GM15510 (cell line): ENCODE results near the gene SDC1.

Experiments used
- POLR2A ChIP-seq: IDR thresholded peaks from 3 replicates; pipeline ENCODE4 v1.6.1; 2011; ENCODE audit warnings: borderline replicate concordance; ENCODE audit not compliant: insufficient read length; ENCODE audit errors: extremely low read depth

The SDC1 gene

DNA sequence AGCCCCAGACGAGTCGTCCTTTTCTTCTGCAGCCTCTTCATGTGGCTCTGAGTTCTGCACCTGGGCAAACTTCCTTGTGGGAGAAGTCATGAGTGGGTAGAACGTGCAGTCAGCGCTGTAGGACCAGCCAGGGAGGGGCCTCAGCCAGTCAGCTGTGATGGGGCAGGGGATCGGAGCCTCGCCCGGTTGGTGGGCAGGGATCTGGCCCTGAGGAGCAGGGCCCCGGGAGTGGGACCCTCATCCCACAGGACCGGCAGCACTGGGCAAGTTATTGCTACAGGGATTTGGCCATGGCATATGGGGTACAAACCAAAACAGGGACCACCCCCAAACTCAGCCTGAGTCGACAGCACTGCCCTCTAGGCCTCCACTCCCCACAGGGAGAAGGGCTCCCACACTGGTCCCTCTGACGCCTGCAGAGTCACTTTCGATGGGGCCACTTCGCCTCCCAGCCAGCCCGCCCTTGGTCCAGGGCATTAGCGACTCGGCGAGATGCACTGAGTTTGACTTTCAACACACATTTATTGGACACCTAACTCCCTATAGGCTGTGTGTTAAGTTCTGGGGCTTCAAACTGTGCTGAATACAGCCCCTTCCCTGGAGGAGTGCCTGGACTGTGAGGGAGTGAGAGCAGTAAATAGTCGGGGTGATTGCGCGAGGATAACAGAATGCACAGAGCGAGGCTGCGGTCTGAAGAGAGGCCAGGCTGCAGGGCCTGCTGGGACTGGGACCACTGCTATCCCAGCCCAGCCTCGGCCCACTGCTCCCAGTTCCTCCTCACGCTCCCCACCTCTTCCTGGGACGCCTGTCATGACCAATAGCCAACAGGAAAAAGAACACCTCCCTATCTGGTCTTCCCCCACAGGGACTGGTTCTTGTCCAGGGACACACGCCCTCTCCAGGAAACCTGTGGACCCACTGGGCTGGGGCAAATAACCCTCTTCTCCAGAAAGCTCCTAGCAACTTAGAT is 55.9 kb downstream of the SDC1 start:
- no peak for TF ChIP-seq POLR2A

DNA sequence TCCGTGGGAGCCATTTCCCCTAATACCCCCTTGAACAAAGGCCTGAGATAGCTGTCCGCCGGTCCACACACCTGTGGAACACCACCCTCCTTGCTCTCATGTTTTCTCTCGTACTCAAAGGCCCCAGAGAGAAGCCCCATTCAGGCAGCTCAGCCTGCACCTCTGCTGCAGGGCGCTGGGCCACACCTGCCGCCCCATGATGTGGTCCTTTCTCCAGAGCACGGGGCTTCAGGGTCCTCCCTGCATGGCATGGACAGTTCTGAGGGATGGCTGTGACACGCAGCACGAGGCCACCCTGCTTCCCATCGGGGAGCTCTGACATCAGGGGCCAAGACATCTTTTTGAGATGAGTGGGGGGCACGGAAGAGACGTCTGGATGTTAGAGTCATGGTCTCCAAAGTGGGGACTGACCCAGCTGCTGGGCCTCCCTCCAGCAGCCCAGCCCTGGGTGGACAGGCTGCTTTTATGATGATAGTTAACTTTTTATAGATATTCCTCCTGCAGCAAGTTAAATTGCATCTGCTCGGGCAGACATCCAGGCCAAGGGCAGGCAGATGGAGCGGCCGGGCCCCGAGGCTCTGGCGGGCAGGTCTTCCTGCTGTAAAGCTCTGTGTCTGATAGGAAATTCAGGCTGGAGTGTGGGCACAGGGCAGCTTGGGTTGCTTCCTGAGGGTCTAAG is 56.7 kb downstream of the SDC1 start:
- no peak for TF ChIP-seq POLR2A

DNA sequence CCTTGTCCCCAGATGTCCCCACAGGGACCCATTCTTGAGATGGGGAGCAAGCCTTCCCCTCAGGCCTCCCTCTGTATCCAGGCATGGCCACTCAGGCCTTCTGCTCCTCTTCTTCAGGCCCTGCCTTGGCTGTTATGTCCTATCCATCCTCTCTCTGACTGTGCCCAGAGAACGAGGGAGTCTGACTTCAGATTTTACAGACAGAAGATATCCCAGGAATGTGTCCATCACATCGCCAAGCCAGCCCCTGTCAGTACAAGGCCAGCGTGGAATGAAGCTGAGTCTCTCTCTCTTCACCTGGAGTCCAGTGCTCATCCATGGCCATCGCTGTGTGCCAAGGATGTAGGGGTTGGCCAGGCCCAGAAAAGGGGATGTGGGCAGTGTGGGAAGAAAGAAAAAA is 57.6 kb downstream of the SDC1 start:
- no peak for TF ChIP-seq POLR2A

DNA sequence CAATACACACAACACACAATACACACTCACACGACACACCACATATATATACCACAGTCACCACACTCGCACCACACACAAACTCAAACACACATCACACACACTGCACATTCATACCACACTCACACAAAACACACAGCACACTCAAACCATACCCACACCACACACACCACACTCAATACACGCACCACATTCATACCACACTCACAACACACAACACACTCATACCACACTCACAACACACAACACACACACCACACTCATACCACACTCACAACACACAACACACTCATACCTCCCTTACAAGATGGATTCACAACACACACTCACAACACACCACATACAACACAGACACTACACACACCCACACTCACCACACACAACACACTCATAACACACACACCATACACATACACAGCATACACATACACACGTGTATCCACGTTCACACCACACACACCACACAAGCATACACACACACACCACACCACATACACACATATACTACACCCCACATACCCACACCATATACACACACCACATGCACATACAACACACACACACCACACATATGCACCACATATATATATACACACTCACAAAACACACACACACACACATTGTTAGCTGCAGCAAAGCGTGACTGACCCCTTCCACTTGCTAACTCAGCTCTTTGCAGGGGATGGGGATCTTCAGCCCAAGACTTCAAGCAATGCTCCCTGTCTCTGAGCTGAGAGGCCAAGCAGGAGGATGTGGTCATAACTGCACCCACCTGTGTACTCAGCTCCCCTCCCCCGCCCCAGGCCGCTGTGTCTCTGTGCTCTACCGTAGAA is 59.0 kb downstream of the SDC1 start:
- no peak for TF ChIP-seq POLR2A

DNA sequence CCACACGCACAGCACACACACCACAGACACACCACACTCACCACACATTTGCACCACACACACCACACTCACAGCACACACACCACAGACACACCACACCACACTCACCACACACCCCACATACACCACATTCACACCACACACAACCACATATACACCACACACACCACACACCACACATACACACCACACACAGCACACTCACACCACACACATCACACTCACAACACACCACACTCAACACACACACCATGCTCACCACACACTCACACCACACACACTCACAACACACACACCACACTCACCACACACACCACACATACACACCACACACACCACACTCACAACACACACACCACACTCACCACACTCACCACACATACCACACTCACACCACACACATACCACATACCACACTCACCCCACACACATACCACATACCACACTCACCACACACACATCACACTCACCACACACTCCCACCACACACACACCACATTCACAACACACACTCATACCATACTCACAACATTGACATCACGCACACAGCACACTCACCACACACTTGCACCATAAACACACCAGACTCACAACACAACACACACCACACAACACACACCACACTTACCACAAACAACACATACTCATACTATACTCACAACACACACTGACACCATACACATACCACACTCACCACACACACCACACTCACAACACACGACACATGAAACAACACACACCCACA is 60.0 kb downstream of the SDC1 start:
- TF ChIP-seq POLR2A: no peak

DNA sequence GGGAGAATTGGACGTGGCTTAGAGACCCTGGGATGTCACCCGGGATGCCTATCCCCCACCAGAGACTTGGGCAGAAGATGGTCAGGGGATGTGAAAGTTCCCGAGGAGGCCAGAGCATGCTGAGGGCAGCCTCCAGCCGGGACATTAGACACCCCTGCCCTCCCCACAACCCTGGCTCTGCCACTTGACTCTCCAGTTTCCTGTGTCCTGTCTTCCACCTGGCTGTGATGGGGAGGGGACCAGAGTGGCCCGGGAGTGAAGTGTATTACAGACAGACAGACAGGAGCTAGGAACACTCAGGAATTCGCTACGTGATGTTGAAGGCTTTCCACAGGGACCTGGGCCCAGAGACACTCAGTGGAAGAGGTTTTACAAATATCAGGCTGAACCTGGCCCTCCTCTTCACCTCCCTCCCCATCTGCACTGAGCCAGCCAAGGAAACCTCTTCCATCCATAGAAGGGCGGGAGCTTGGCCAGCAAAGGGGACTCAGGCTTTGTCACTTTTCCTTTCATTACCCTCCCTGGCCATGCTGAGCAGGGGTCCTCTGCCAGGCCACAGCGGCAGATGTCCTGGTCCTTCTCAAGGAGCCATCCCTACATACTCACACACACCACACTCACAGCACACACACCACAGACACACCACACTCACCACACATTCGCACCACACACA is 60.7 kb downstream of the SDC1 start:
- TF ChIP-seq POLR2A: no peak

DNA sequence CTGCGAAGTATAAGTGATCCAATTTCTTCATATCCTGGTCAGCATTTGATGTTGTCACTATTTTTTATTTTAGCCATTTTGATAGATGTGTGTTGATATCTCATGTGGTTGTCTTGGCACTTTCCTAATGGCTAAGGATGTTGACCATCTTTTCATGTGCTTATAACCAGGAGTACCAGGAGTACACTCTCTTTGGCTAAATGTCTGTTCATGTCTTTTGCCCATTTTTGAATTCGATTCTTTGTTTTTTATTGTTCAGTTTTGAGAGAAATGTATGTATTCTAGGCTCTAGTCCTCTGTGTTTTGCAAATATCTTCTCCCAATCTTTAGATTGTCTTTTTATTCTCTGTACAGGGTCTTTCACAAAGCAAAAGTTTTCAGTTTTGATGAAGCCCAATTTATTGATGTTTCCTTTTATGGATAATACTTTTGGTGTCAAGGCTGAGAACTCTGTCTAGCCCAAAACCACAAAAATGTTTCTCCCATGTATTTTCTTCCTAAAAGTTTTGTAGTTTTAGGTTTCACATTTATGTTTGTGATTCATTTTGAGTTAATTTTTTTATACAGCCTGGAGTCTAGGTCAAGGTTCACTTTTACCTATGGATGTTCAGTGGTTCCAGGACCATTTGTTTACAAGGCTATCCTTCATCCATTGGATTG is 65.4 kb downstream of the SDC1 start:
- TF ChIP-seq POLR2A: no peak

DNA sequence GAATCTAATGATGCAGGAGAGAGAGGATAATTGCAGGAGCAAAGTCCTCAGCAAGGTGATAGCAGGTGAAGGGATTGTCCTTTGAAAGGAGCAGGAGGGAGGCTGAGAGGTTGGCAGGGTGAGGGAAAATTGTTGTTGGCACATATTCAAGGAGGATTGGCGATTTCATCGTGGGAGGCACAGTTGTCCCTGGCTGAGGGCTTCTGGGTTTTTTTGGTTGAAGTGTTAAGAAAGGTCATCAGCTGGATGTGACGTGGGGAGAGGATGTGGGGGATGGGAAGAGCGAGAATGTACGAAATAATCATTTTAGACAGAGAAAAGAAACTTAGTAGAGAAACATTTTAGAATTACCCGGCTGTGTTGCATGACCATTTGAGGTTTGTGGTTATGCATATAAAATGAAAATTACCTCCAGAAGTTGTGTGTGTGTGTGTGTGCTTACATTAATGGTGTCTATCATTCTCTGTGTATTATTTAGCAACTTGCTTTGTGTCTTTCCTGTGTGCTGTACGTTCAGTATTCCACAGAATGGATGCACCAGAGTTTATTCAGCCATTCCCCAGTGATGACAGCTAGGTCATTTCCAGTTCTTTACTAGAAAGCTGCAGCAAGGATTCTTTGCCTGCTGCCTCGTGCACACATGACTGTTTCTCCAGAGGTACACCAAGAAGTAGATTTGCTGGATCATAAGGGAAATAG is 67.6 kb downstream of the SDC1 start:
- no peak for TF ChIP-seq POLR2A

DNA sequence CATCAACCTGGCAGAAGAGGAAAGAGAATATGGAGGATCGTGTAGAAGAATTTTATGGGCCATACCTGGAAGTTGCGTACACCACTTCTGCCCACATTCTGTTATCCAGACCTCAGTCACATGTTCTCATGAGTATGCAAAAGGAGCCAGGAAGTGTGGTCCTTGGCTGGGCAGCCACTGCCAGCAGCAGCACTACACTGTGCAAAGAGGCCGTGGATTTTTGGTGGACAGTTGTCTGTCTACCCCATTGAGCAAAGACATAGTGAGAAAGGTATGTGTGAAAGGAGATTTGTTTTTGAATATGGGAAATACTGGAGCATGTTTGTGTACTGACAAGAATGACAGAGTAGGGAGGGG is 68.1 kb downstream of the SDC1 start:
- TF ChIP-seq POLR2A: no peak

DNA sequence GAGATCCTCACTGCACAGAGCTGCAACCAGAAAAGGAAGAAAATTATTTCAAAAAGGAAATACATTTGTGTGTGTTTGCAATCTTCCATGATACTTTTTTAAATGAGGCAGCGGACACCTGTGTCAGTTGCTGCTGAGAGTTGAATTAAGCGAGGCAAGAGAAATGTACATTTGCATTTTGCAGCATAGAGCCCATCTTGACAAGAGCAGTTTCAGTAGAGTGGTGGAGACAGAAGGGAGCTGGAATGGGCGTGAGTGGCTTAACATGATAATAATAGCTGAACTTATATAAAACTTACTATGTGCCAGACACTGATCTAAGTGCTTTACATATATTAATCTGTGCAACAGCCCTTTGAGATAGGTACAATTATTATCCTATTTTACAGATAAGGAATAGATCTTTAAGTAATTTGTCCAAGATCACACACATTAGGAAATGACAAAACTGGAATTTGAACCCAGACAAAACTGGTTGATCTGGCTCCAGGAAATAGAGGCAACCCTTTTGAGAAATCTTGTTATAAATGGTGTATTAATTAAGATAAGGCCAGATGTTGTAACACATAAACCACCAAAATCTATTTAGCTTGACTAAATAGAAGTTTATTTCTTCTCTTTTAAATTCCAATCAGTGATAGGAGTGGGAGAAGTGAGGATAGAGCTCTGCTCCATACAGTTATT is 68.7 kb downstream of the SDC1 start:
- TF ChIP-seq POLR2A: no peak

DNA sequence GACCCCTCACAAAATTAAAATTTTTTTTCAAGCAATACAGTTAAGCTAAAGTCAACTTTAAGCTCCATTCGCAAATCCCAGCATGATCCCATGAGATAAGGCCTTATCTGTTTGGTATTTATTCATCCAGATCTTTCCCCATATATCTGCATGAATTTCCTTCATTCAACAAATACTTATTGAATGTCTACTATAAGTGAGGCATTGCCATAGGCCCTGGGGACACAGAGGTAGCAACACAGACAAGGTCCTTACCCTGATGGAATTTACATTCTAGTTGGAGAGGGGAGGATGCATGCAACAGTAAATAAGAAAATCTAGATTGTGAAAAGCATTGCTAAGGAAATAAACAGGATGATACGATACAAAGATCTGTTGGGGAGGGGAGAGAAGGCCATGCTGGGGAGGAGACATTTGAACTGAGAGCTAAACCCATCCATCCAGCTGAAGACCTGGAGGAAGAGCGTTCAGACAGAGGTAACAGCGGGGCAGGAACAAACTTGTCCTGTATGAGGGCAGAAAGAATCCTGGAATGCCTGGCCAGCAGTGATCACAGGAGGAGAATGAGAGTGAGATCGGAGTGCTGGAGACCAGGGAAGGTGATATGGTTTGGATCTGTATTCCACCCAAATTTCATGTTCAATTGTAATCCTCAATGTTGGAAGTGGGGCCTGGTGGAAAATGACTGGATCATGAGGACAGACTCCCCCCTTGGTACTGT is 71.6 kb downstream of the SDC1 start:
- TF ChIP-seq POLR2A: no peak
